ENCODE results near the gene FKBP14.

DNA sequence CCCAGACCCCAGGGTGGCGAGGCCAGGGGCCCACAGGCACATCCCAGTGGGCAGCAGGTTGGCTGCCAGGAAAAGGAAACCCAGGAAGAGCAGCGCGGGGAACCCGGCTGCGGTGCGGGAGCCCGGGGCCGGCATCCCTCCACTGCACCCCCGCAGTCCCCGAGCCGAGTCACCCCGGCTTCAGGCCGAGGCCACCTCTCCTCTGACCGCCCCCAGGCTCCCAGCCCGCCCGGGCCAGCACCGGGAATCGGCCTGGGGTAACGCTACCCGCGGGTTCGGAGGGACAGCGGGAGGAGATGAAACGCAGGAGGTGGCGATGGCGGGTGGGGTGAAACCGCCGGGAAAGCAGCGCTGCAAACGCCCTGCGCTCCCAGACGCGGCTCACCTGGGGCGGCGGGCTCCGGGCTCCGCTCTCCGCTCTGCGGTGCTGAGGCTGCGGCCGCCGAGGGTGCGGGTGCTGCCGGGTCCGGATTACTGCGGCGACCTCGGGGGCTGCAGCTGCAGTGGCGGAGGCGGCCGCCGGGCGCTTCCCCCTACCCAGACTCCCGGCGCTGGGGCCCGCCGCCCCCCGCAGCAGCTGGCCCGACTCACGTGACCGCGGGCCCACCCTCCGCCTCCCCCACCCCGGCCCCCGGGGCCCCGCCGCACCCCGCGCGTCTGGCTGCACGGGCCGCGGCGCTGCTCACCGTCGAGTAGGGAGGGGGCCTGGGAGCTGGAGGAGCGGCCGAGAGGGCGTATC, 37.1 kb downstream of the FKBP14 start, which contains the start of gene SCRN1:
- TF ChIP-seq, protein P1, sequence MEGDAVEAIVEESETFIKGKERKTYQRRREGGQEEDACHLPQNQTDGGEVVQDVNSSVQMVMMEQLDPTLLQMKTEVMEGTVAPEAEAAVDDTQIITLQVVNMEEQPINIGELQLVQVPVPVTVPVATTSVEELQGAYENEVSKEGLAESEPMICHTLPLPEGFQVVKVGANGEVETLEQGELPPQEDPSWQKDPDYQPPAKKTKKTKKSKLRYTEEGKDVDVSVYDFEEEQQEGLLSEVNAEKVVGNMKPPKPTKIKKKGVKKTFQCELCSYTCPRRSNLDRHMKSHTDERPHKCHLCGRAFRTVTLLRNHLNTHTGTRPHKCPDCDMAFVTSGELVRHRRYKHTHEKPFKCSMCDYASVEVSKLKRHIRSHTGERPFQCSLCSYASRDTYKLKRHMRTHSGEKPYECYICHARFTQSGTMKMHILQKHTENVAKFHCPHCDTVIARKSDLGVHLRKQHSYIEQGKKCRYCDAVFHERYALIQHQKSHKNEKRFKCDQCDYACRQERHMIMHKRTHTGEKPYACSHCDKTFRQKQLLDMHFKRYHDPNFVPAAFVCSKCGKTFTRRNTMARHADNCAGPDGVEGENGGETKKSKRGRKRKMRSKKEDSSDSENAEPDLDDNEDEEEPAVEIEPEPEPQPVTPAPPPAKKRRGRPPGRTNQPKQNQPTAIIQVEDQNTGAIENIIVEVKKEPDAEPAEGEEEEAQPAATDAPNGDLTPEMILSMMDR (IDR thresholded peaks at IDR 0.05): no peak
- no peak for TF ChIP-seq POLR2A (IDR thresholded peaks at IDR 0.05)

Measured in right lobe of liver (tissue), 4 donors.